ENCODE data around the gene TMEM63A.

TMEM63A gene

DNA sequence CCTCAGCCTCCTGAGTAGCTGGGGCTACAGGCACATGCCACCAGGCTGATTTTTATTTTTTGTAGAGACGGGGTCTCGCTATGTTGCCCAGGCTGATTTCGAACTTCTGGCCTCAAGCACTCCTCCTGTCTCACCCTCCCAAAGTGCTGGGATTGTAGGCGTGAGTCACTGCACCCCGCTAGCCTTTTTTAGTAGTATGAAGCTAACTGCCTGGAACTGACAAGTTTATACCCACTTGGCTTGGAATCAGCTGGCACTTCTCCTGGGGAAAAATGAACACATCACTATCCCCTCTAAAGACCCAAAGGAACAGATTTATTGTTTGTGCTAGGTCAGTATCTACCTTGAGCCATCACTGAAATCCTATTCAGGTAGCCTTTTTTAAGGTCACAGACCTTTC is 19.0 kb downstream of the TMEM63A start:
- DNase-seq, result no peak

DNA sequence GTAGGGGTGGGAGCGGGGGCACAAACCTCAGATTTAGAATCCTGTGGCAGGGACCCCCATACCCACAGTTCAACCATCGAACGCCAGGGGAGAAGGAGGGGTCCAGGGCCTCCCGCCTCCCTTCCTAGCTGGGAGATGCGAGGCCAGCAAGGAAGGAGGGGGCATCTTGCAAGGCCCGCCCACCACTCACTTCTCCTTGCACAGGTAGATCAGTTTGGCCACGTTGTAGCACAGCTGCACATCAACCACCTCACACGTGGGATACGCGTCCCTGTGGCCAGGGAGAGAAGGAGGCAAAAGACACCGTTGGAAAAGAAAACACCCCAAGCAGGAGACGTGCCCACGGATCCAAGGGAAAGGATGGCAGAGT is 19.6 kb downstream of the TMEM63A start:
- no peak for DNase-seq

GRCh38 chr1:225861834-225862580 is 20.2 kb downstream of the TMEM63A start:
- DNase-seq, result no peak

GRCh38 chr1:225860876-225861441 is 21.2 kb downstream of the TMEM63A start:
- DNase-seq, result no peak

GRCh38 chr1:225860107-225860506 is 22.1 kb downstream of the TMEM63A start:
- DNase-seq, result no peak

- DNase-seq, result no peak
Measured at GRCh38 chr1:225859151-225859550, 23.0 kb downstream of the TMEM63A start.

DNA sequence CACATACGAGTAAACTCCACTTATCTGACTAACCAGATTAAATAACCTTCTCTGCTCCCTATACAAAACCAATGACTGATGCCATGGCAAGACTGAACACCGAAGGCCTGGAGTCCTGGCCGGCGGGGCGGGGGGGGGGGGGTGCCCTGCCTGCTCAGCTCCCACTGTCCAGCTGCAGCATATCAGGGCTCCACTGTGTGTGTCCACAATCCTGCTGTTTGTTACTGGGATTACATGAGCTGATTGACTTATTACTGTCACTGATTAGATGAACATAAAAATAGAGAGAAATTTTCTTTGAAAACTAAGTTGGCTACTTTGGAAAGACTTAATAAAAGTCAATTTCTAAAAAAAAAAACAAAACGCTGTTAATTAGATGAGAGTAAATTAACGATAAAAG is 24.9 kb downstream of the TMEM63A start:
- DNase-seq, result no peak

DNA sequence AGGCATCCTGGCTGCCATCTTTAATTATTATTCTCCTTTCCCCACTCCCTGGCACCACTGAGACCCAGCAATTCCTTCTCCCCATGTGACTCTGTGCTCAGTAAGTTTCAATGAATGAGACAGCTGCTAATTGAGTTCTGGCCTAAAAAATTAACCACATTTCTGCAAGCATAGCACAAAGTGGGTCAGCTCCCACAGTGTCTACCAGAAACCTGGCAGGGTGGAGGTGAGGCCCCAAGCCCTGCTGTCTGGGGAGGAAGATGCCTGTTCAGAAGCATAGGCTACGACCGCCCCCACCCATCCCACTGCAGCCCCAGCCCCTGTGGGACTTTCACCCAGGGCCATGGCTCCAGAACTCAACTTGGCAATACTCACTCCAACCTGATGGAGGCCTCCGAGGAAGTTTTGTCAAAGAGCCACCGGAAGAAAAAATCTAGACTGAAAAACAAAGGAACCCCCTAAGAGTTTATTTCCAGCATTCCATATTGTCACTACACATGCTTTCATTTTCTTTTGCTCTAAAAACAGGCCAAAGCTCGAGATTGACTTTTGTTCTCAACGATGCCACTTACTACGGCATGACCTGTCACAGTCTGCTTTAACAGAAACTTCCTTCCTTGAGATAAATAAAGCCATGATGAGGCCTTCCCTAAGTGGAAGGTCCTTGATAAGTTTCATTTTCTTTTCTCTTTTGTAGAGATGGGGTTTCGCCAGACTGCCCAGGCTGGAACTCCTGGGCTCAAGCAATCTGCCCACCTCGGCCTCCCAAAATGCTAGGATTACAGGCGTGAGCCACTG is 26.5 kb downstream of the TMEM63A start:
- DNase-seq, result no peak

- no peak for DNase-seq
Measured at GRCh38 chr1:225853441-225853840, 28.7 kb downstream of the TMEM63A start.

DNA sequence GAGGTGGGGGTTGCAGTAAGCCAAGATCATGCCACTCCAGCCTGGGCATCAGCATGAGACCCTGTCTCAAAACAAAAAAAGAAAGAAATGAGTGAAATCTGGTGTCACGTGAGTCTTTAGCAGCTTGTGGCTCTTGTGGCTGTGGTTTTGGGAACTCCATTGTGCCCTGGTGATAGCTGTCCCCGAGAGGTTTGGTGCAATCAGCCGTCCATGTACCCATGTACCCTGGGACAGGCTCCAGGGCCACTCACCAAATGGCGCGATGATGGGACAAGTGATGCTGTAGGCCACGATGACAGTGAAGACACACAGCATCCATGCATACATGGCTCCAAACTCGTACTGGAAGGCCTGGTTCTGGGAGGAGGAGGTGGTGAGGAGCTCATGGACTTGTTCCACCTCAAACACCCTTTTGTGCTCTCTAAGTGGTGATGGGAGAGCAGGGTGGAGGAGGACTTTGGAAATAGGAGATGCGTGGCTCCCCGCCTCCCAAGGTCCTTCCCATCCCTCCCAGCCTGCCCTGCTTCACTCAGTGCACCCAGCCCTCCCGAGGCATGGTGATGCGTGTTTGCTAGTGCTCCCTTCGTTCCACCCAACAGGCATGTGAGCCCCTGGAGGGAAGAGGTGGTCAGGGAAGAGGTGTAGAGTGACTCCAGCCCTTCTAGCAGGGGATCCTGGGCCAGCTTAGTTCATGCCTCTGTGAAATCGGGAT is 29.6 kb downstream of the TMEM63A start:
- DNase-seq, result no peak

- DNase-seq, result peak; percentile 57
Measured at GRCh38 chr1:225851805-225852204, 30.4 kb downstream of the TMEM63A start.

DNA sequence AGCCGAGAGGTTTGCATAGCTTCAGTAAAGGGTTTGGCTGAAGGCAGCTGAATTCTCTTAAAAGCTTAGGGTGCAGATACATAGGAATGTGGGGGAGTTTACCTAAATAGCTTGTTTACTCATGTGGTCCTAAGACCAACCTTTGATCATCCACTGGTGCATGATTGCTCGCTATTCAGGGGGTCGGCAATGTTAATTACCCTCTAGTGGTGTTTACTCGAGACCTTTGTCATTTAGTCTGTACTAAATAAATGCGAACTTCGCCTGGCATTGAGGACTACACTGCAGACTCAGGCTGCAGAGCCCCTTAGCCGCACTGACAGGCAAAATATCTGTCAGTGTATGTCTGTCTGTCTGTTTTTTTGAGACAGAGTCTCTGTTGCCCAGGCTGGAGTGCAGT is 31.8 kb downstream of the TMEM63A start:
- no peak for DNase-seq

DNA sequence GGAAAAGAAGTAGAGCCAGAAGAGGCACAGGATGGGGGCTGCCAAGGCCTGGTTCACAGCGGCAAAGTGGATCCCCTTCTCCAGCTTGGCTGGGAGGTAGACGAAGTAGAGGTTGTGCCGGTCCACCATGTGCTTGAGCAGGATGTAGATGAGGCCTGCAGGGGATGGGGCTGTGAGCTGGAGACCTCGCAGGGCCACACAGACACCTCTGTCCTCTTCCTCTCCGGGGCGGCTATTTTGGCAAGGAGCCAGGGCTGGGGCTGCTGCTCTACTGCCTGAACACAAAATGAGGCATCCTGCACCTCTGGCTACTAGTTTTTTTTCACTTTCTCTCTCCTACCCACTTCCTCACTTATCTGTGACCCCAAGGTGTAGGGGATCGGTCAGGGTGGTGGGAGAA is 32.3 kb downstream of the TMEM63A start:
- DNase-seq, result no peak

DNA sequence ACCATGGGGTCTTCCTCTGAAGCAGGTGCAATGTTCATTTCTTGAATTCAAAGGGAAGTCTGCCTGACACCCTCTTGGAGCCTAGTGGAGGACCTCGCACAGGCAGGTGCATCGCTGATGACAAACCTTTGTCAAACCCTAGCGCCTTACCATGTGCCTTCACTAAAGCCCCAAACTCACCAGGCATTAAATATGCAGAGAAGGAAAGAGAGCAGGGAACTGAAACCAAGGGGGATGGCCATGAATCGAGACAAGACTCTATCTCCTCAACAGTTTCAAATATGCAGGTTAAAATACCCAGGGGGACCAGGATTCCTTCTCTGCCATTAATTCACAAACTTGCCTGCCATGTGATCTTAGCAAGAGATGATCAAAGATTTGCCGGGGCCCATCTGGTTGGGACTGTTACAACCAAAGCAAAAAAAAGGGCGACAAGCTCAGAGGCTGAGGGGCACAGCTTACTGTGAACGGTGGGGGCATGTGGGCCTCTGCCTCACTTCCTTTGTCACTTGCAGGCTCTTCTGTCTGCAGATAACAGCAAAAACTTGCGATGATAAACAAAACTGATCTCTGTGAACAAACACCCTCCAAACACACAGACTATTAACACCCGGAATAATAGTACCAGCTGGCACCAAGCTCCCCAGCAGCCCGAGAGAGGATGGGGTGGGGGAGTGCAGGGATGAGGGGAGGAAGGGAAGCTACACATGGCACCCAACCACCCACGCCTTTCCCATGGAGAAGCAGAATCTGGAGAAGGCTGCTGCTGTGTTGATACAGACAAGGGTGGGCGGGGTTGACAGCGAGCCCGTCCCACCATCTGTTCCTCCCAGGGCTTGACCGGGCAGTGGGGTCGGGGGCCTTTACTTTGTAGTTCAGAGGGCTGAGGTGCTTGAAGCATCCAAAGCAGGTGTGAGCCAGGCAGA is 33.9 kb downstream of the TMEM63A start:
- DNase-seq, result peak; percentile 29

- no peak for DNase-seq
Measured at GRCh38 chr1:225847610-225848009, 34.6 kb downstream of the TMEM63A start.

DNA sequence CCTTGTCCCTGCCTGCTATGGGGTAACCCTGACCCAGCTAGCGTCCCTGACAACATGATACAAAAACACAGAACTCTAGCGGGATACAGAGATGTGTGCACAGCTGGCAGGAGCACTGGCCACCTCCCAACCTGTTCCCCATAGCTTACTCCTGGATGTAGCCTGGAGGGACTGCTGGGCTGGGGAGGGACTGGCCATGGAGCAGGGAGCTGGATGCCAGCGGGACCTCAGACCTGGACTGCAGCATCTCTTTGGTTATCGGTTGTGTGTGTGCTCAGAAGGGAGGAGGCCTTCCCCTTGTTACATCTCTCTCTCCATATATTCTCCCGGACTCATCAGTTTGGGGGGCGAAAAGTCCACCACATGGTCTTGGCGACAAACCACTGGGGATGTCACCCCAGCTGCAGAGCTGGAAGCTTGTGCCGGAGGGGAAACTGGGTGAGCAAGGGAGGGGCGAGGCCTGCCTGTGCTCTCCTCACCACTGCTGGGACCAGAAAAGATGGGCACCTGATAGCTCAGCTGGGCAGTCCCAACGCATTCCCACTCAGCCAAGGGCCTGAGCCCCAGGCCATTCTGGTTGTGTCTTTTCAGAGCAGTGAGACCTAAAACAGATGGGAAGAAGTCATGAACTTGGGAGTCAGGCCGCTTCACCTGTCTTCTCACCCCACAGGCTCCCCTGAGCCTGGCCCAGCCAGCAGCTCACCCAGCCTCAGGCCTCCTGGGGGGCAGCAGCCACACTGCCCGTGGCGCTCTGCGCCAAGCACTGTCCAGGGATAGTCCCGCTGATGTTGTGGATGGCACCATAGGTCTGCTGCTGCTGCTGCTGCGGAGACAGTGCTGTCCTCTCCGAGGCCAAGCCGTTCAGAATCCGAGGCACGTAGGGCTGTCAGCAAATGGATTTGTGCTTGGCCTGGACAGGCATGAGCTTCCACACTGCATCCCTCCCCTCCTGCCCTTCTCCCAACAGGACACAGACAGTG is 35.6 kb downstream of the TMEM63A start:
- DNase-seq, result no peak

DNA sequence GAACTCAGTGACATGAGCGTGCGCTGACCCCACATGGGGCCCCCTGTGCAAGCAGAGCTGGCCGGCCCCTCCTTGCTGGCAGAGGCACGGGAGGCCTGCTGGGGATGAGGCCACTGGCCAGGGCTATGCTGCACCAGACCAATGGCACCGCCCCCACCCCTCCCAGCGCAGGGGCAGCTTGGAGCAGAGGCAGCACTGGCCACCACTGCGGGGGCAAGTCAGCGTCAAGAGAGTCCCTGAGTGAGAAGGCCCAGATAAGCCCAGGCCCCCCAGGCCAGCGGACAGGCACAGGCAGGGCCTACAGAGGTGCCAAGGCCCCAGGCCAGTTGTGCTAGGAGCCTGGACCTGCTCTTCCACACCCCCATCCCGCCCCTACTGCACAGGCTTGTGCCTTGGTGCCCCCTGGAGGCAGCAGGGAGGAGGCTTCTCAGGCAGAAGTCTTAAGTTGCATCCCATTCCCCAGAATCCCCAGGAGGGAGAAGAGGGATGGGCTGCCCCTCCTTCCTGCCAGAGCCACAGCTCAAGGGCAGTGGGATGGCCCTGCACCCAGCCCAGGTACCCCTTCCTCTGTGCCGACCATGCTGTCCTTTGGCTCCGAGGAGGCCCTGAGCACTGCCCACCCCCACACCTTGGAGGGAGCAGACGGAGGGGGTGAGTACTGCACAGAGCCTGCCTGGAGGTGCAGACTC is 36.5 kb downstream of the TMEM63A start:
- no peak for DNase-seq

- no peak for DNase-seq
Measured at GRCh38 chr1:225845097-225845496, 37.1 kb downstream of the TMEM63A start.

DNA sequence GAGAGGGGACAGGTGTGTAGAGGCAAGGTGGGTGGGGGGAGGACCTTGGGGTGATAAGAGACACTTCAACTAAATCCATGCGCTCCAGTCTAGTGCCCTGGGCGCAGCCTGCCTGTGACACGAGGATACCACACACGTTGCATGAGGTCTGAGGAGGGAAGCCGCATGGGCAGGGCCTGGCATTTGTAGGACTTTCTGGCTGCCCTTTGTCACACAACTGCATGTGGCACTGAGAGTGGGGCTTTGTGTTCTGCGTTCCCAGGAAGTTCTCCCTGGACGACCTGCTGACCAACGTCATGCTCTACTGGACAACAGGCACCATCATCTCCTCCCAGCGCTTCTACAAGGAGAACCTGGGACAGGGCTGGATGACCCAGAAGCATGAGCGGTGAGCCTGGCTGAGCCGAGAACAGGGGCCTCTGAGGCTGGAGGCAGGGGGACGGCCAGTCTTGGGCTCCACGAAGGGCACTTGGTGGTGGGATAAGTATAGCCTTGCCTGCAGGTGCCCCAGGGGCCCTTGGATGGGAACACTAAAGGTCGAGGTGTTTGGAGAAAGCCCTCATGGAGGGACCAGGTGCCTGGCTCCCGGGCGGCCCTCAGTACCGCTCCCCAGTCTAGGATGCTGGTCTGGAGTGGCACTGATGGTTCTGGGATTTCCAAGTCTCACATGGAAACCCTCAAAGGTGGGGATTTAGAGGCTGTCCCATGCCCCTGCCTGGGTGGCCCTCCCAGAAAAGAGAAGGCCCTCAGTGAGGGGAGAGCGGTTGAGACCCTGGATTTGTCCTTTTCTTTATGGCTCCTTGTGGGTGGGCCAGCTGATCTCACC is 37.7 kb downstream of the TMEM63A start:
- DNase-seq, result no peak

GRCh38 chr1:225843426-225843795 is 38.8 kb downstream of the TMEM63A start:
- DNase-seq, result no peak
